Natural killer cell treated with Interleukin-12 subunit alpha and Interleukin-12 subunit beta and Interleukin-15 and Interleukin-18, amount 100 ng/mL, for 72 hours (primary cell): ENCODE data around the gene CELF4. TPM values are rescaled to one million over a fixed set of nuclear protein-coding genes. Genes with fewer than 3 reads are reported as not detected.

ENCODE experiments used
- ATAC-seq, 2 donors: fragments of 150-1000 bp; cut with Tn5 transposase in 1 of 2; sonication (Bioruptor Pico), chemical (Tn5 transposase) in 1 of 2; 2 replicates each; pipeline ENCODE4 v1.10.0; 2021
- DNase-seq: peaks from one replicate; pipeline ENCODE4 v3.0.0; 2022; ENCODE audit warnings: low spot score
- H3K27ac Mint-ChIP-seq, 2 donors: 1 replicate in 1 of 2; 2 replicates in 1 of 2; pipeline ENCODE4 v1.8.0; 2022; ENCODE audit warnings: mixed read lengths in 2 of 2, mild to moderate bottlenecking in 1 of 2, moderate library complexity in 1 of 2
- H3K27me3 Mint-ChIP-seq, 2 donors: 1 replicate in 1 of 2; 2 replicates in 1 of 2; pipeline ENCODE4 v1.8.0; 2022; ENCODE audit warnings: mixed read lengths in 2 of 2
- H3K36me3 Mint-ChIP-seq: one replicate; pipeline ENCODE4 v1.8.0; 2022; ENCODE audit warnings: mixed read lengths
- H3K4me1 Mint-ChIP-seq, 2 donors: 1 replicate in 1 of 2; 2 replicates in 1 of 2; pipeline ENCODE4 v1.8.0; 2022; ENCODE audit warnings: low read depth in 2 of 2, mixed read lengths in 2 of 2, mild to moderate bottlenecking in 1 of 2
- H3K4me3 Mint-ChIP-seq: one replicate; pipeline ENCODE4 v1.8.0; 2022; ENCODE audit warnings: mixed read lengths
- H3K9me3 Mint-ChIP-seq: 2 replicates; pipeline ENCODE4 v1.8.0; 2022; ENCODE audit warnings: mixed read lengths
- total RNA-seq, 2 donors: library from RNA; stranded (reverse); gene quantifications; one replicate each; pipeline ENCODE4 v1.2.3, GENCODE V29; 2022

Gene CELF4
- total RNA-seq, 2 donors from 2014 or later: not detected

DNA sequence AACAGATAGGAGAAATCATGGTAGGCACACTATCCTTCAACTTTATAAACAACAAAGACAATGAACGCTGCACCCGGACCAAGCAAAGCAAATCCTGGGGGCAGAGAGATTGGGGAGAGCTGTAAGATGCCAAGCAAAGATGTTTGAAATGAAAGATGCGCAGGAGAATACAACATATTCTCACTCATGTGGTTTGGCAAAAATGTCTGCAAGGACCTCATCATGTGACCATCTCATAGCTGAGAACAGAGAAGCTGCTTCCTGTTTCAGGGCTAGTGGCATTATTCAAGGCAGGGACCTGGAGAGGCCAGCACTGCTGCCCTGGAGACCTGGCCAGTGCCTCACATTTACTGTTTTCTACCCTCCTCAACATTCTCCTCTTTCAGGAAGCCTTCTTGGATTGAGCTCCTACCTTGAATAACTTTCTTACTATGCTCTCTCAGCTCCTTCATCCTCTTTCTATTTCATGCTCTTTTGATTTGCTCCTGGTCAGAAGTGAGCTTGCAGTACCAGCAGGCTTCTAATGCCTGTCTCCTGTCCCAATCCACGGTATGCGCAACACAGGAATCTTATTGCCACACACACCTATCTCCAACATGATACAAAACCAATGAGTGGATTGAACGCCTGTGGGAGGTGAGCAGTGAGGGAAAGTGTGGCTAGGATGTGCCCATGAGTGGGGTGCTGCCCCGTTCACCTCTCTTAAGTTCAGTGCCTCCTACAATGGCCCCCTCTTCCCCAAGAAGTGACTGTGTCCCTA, 133.0 kb downstream of the CELF4 start:
- H3K9me3 Mint-ChIP-seq: no peaks in the 10 kb centered on the region
- H3K4me1 Mint-ChIP-seq: no peaks in the 10 kb centered on the region
- DNase-seq: no peak
- ATAC-seq: no peak
- no peak overlapping the region for H3K4me3 Mint-ChIP-seq
- H3K27ac Mint-ChIP-seq: no peak overlapping the region
- H3K27me3 Mint-ChIP-seq: no peaks in the 10 kb centered on the region
- H3K36me3 Mint-ChIP-seq: no peaks in the 10 kb centered on the region

- no peaks in the 10 kb centered on the region for H3K4me1 Mint-ChIP-seq
These were observed 135.1 kb downstream of the CELF4 start for GRCh38 chr18:37430357-37431076.

GRCh38 chr18:37429791-37430190, 135.8 kb downstream of the CELF4 start:
- no peak for ATAC-seq

More at GRCh38 chr18:37430357-37431076, 135.1 kb downstream of the CELF4 start:
- no peaks in the 10 kb centered on the region for H3K27me3 Mint-ChIP-seq
- no peak overlapping the region for H3K4me3 Mint-ChIP-seq
- ATAC-seq (no peak), DNase-seq (no peak)
- H3K27ac Mint-ChIP-seq: no peak overlapping the region
- no peaks in the 10 kb centered on the region for H3K36me3 Mint-ChIP-seq
- H3K9me3 Mint-ChIP-seq: no peaks in the 10 kb centered on the region

GRCh38 chr18:37428288-37428974, 137.2 kb downstream of the CELF4 start:
- Mint-ChIP-seq H3K27ac (no peak overlapping the region), H3K27me3 (no peaks in the 10 kb centered on the region), H3K4me3 (no peak overlapping the region), H3K4me1 (no peaks in the 10 kb centered on the region), H3K36me3 (no peaks in the 10 kb centered on the region), H3K9me3 (no peaks in the 10 kb centered on the region)
- ATAC-seq: no peak
- no peak for DNase-seq

More at GRCh38 chr18:37429791-37430190, 135.8 kb downstream of the CELF4 start:
- no peaks in the 10 kb centered on the region for H3K36me3 Mint-ChIP-seq
- no peak overlapping the region for H3K4me3 Mint-ChIP-seq
- H3K4me1 Mint-ChIP-seq: no peaks in the 10 kb centered on the region
- no peak overlapping the region for H3K27ac Mint-ChIP-seq
- H3K27me3 Mint-ChIP-seq: no peaks in the 10 kb centered on the region
- DNase-seq: no peak
- no peaks in the 10 kb centered on the region for H3K9me3 Mint-ChIP-seq

DNA sequence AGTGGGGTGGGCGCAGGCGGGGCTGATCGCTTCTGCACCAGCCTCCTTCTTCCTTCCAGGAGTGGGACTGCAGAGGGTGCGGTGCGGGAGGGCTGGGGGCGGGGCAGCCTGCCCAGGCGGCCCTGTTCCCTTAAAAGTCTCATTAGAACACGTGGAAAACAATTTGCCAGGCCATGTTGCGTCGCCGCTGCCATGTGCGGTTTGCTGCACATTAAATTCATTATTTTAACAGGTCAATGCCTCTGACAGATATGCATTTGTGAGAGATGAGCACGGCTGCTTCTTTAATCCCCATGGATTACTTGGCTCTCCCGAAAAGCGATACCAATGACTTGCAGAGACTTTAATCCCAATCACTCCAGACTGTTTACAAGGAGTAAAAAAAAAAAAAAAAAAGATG, 139.0 kb downstream of the CELF4 start:
- Mint-ChIP-seq H3K27ac (no peak overlapping the region), H3K4me3 (no peak overlapping the region), H3K4me1 (no peaks in the 10 kb centered on the region), H3K27me3 (no peaks in the 10 kb centered on the region), H3K9me3 (no peaks in the 10 kb centered on the region), H3K36me3 (no peaks in the 10 kb centered on the region)
- ATAC-seq (no peak), DNase-seq (no peak)

DNA sequence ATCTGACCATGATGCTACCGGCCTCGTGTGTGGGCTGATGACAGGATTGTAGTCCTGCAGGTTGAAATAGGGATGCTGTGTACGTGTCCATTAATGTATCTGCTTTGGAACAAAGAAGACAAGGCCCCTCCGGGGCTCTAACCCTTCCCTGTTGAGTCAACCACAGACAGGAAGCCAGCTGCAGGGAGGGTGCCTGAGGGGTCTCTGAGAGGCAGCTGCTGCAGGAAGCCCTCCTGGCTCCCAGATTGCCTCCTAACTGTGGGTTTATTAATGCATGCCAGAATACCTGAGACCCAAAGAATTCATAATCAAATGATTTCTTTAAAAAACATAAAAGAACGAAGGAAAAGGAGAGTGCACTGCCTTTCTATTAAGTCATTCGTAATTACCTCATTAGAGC, 140.4 kb downstream of the CELF4 start:
- Mint-ChIP-seq H3K9me3 (no peaks in the 10 kb centered on the region), H3K27ac (no peak overlapping the region), H3K36me3 (no peaks in the 10 kb centered on the region), H3K4me3 (no peak overlapping the region), H3K27me3 (no peaks in the 10 kb centered on the region), H3K4me1 (no peaks in the 10 kb centered on the region)
- DNase-seq (no peak), ATAC-seq (no peak)

- no peak for ATAC-seq
- Mint-ChIP-seq H3K36me3 (no peaks in the 10 kb centered on the region), H3K27me3 (no peaks in the 10 kb centered on the region), H3K4me1 (no peaks in the 10 kb centered on the region), H3K9me3 (no peaks in the 10 kb centered on the region), H3K4me3 (no peak overlapping the region), H3K27ac (no peak overlapping the region)
- no peak for DNase-seq
These were observed 141.1 kb downstream of the CELF4 start for GRCh38 chr18:37424507-37424906.

DNA sequence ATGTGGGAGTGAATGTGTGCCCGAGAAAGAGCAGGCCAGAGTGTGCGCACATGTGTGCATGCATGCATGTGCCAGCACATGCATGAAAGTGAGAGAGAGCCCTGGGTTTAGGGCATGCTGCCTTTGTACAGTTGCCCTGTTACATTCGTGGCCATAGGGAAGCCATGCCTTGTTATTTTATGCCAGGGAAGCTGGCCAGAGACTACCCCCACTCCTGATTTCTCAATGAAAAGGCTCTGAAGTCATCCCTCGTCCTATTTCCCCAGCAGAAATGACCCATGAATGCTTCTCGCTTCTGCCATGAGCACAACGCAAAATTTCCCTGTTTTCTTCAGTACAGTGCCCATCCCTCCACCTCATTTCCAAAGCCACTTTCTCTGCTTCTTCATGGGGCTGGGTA, 143.0 kb downstream of the CELF4 start:
- DNase-seq (no peak), ATAC-seq (no peak)
- peaks cover 0 to 12% of the 10 kb centered on the region in 2 donors for H3K27me3 Mint-ChIP-seq
- H3K4me1 Mint-ChIP-seq: no peaks in the 10 kb centered on the region
- no peaks in the 10 kb centered on the region for H3K36me3 Mint-ChIP-seq
- H3K27ac Mint-ChIP-seq: no peak overlapping the region
- no peak overlapping the region for H3K4me3 Mint-ChIP-seq
- H3K9me3 Mint-ChIP-seq: no peaks in the 10 kb centered on the region

DNA sequence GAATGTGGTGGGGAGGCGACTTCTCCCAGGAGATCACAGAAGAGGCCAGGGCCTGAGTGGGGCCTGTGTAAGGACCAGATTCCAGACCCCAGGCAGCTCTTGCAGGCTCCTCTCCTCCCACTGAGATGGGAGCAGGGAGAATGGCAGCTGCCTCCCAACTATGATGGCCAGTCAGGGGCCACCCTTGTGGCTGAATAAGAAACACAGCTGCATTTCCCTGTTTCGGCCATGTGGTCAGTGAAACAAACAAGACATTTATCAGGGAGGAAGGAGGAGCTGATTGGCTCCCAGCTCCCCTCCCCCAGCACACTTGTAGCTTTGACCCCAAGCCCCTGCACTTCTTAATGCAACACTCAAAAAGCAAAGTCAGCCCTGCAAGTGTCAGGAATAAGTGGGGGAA, 143.5 kb downstream of the CELF4 start:
- Mint-ChIP-seq H3K36me3 (no peaks in the 10 kb centered on the region), H3K4me3 (no peak overlapping the region), H3K9me3 (no peaks in the 10 kb centered on the region), H3K27me3 (peaks cover 0 to 12% of the 10 kb centered on the region in 2 donors), H3K4me1 (no peaks in the 10 kb centered on the region), H3K27ac (no peak overlapping the region)
- ATAC-seq (no peak), DNase-seq (no peak)

- H3K27me3 Mint-ChIP-seq: peaks cover 0 to 18% of the 10 kb centered on the region in 2 donors
These were observed 144.1 kb downstream of the CELF4 start for GRCh38 chr18:37421341-37422077.

DNA sequence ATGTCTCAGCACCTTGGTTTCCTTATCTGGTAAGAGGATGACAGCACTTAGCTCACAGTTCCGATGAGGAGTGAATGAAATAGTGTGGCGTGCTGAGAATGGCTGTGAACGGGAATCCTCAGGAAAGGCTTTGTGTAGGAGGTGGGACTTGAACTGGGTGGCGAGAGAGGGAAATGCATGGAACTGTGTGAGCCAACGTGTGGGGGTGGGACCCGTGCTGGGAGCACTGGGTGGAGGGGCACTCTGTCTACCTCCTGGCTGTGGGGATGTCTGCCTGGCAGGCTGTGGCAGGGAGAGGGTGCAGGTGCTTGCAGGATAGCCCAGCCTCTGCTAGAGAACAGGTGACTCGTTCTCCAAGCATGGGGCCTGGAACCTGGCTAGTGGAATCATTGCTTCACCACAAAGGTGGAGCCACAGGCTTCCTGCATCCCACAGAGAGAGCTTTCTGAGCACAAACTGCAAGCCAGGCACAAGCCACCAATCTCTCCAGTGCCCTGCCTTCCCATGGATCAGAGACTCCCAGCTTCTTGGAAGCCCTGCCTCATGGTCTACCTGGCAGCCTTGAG, 145.2 kb downstream of the CELF4 start:
- H3K36me3 Mint-ChIP-seq: no peaks in the 10 kb centered on the region
- DNase-seq (no peak), ATAC-seq (peak in 1 of 2 donors; percentile 11)
- H3K4me1 Mint-ChIP-seq: no peaks in the 10 kb centered on the region
- H3K27ac Mint-ChIP-seq: no peak overlapping the region
- no peaks in the 10 kb centered on the region for H3K9me3 Mint-ChIP-seq
- no peak overlapping the region for H3K4me3 Mint-ChIP-seq
- H3K27me3 Mint-ChIP-seq: peaks cover 0 to 21% of the 10 kb centered on the region in 2 donors

More at GRCh38 chr18:37421341-37422077, 144.1 kb downstream of the CELF4 start:
- no peak overlapping the region for H3K27ac Mint-ChIP-seq
- no peak for DNase-seq
- ATAC-seq: no peak
- no peaks in the 10 kb centered on the region for H3K36me3 Mint-ChIP-seq
- H3K9me3 Mint-ChIP-seq: no peaks in the 10 kb centered on the region
- H3K4me3 Mint-ChIP-seq: no peak overlapping the region
- no peaks in the 10 kb centered on the region for H3K4me1 Mint-ChIP-seq

- H3K36me3 Mint-ChIP-seq: no peaks in the 10 kb centered on the region
- DNase-seq (no peak), ATAC-seq (no peak)
- H3K9me3 Mint-ChIP-seq: no peaks in the 10 kb centered on the region
- no peaks in the 10 kb centered on the region for H3K4me1 Mint-ChIP-seq
- peaks cover 0 to 21% of the 10 kb centered on the region in 2 donors for H3K27me3 Mint-ChIP-seq
- H3K4me3 Mint-ChIP-seq: no peak overlapping the region
- H3K27ac Mint-ChIP-seq: no peak overlapping the region
These were observed 145.7 kb downstream of the CELF4 start for GRCh38 chr18:37419866-37420265.

- Mint-ChIP-seq H3K4me3 (no peak overlapping the region), H3K9me3 (no peaks in the 10 kb centered on the region), H3K27ac (no peak overlapping the region), H3K27me3 (peaks cover 0 to 21% of the 10 kb centered on the region in 2 donors), H3K36me3 (no peaks in the 10 kb centered on the region), H3K4me1 (no peaks in the 10 kb centered on the region)
- ATAC-seq (no peak), DNase-seq (no peak)
These were observed 146.3 kb downstream of the CELF4 start for GRCh38 chr18:37419315-37419714.
